GM12891 (cell line): ENCODE data around the gene ACYP2.

Experiments
- POLR2A ChIP-seq: IDR thresholded peaks from 2 replicates; pipeline ENCODE4 v1.6.1; 2011; ENCODE audit warnings: low read depth, low read length, control low read depth
- POLR2AphosphoS5 ChIP-seq: IDR thresholded peaks from 2 replicates; pipeline ENCODE4 v1.6.1; 2011; ENCODE audit warnings: low read depth, low read length, control low read depth
- SPI1 ChIP-seq: IDR thresholded peaks from 2 replicates; pipeline ENCODE4 v1.6.1; 2011; ENCODE audit warnings: low read depth, low read length, control low read depth

DNA sequence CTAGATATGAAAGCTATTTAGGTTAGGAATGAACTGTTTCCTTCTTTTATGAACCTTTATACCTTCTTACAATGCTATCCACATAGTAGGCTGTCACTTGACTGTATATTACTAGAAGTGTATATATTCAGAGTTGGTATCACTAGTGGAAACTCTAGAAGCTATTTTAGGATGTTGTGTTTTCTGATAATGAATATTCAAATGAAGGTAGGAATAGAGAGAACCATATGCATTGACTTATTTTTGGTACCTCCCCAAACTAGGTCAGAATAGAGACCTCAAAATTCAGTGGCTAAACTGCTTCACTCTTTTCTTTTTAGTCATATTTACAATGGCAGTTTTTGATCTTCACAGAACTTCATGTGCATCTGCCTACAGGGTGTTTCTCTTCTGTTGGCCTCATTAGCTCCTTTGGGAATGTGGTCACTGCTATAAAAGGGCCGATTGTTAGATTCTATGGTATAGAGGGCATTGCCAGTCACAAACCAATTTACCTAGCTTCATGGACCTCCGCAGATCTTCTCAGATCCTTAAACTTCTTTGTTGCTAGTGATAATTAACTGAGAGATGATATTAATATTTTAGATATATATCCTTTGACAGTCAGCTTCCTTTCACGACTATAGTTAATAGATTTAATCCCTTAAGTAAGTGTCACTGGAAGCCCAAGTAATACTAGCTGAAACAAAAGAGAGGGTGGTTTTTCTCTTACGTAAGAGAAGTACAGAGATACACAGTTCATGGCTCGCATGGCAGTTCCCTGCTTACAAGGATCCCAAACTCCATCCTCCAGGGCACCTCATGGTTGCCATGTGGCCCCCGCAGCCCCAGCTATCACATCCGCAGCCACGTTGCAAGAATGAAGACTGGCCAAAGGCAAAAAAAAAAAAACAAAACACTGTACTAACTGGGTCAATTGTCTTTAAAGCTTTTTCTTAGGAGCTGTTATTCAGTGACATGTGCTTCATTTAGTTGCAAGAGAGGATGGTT, 79.6 kb downstream of the ACYP2 start:
- TF ChIP-seq POLR2AphosphoS5, result no peak
- TF ChIP-seq POLR2A, result no peak
- no peak for TF ChIP-seq SPI1
